Measurements from ENCODE around the gene RFT1. TPM values are rescaled to one million over a fixed set of nuclear protein-coding genes. Genes with fewer than 3 reads are reported as not detected.

Gene RFT1
- total RNA-seq, 3 donors from 2014 or later = 14.7 to 18.7 (median 15.2) TPM

DNA sequence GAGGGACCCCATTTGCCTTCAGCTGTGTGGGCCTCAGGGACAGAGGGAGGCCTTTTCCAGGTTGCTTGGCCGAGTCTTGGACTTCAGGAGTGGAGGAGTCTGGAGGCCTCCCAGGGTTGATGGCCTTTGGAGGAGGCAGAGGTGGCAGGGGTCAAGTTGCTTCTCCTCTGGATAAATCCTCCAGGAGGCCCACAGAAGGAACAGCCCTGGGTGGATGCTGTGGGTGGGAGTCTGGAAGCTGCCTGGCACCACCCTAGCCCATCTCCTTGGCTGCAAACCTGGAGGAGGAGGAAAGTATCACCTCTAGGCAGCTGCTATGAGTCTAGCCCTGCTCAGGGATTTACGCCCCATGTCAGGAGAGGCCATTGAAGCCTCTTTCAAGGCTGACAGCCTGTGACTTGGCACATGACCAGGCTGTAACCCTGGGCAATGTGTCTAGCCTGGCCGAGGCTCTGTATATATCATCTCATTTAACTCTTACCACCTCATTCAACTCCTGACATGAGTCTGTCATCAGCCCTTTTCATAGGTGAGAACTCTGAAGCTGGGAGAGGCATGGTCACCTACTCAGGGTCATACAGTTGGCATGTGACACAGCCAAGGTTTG, 27.8 kb upstream of the RFT1 start:
- intact Hi-C loops (cut with DNase I, micrococcal nuclease) = no loop called here
- Histone ChIP-seq H3K36me3 (ENCODE audit: low read depth) (no peaks in the 10 kb centered on the region), H3K4me3 (no peak overlapping the region), H3K9me3 (no peaks in the 10 kb centered on the region), H3K4me1 (ENCODE audit: low read depth) (peaks cover 64% of the 10 kb centered on the region)
- no peak for ATAC-seq
- no peak for DNase-seq
- TF ChIP-seq, protein P1, sequence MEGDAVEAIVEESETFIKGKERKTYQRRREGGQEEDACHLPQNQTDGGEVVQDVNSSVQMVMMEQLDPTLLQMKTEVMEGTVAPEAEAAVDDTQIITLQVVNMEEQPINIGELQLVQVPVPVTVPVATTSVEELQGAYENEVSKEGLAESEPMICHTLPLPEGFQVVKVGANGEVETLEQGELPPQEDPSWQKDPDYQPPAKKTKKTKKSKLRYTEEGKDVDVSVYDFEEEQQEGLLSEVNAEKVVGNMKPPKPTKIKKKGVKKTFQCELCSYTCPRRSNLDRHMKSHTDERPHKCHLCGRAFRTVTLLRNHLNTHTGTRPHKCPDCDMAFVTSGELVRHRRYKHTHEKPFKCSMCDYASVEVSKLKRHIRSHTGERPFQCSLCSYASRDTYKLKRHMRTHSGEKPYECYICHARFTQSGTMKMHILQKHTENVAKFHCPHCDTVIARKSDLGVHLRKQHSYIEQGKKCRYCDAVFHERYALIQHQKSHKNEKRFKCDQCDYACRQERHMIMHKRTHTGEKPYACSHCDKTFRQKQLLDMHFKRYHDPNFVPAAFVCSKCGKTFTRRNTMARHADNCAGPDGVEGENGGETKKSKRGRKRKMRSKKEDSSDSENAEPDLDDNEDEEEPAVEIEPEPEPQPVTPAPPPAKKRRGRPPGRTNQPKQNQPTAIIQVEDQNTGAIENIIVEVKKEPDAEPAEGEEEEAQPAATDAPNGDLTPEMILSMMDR (IDR thresholded peaks at IDR 0.05) = no peak

DNA sequence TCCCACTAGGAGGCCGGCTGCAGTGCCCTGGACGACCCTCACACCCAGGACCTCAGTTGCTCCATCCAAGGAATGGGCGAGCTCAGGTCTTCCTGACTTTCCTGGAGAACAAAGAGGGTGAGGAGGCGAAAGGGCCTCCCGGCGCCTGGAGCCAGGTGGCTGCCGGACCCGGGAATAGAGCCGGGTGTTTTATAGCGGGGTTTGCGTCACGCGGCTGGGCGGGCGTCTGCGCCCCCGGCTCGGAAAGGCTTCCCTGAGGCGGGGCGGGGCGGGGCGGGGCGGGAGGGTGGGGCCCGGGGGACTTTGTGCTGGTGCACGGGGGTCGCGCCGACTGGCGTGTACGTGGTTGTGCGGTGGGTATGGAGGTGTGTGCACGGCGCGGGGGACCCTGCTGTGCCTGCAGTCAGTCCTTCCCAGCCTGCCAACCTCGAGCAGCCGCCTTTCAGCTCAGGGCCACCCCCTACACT, 26.2 kb upstream of the RFT1 start:
- TF ChIP-seq, protein P1 (IDR thresholded peaks at IDR 0.05) = no peak
- DNase-seq = peak; percentile 81 to 88 (median 86)
- H3K9me3 ChIP-seq = no peaks in the 10 kb centered on the region
- no peaks in the 10 kb centered on the region for H3K36me3 ChIP-seq (ENCODE audit: low read depth)
- ATAC-seq = peak; percentile 26
- H3K4me1 ChIP-seq (ENCODE audit: low read depth) = peaks cover 70% of the 10 kb centered on the region
- intact Hi-C loops (cut with DNase I, micrococcal nuclease) = no loop called here
- H3K4me3 ChIP-seq = no peak overlapping the region

GRCh38 chr3:53155760-53156159, 25.5 kb upstream of the RFT1 start:
- TF ChIP-seq, protein P1 (IDR thresholded peaks at IDR 0.05) = no peak
- Histone ChIP-seq H3K4me1 (ENCODE audit: low read depth) (peaks cover 76% of the 10 kb centered on the region), H3K36me3 (ENCODE audit: low read depth) (no peaks in the 10 kb centered on the region), H3K4me3 (no peak overlapping the region), H3K9me3 (no peaks in the 10 kb centered on the region)
- intact Hi-C loops (cut with DNase I, micrococcal nuclease) = no loop called here
- ATAC-seq (peak; percentile 54), DNase-seq (peak; percentile 84 to 88 (median 86))

GRCh38 chr3:53154881-53155285, 24.6 kb upstream of the RFT1 start:
- ATAC-seq = no peak
- DNase-seq = no peak
- intact Hi-C loops (cut with DNase I, micrococcal nuclease) = no loop called here
- H3K4me3 ChIP-seq = no peak overlapping the region
- TF ChIP-seq, protein P1 (IDR thresholded peaks at IDR 0.05) = no peak
- H3K4me1 ChIP-seq (ENCODE audit: low read depth) = peaks cover 75% of the 10 kb centered on the region
- H3K9me3 ChIP-seq = no peaks in the 10 kb centered on the region
- H3K36me3 ChIP-seq (ENCODE audit: low read depth) = no peaks in the 10 kb centered on the region

GRCh38 chr3:53153980-53154379, 23.7 kb upstream of the RFT1 start:
- ATAC-seq (no peak), DNase-seq (no peak)
- H3K4me3 ChIP-seq = no peak overlapping the region
- no peaks in the 10 kb centered on the region for H3K36me3 ChIP-seq (ENCODE audit: low read depth)
- peaks cover 77% of the 10 kb centered on the region for H3K4me1 ChIP-seq (ENCODE audit: low read depth)
- H3K9me3 ChIP-seq = no peaks in the 10 kb centered on the region
- intact Hi-C loops (cut with DNase I, micrococcal nuclease) = no loop called here
- TF ChIP-seq, protein P1 (IDR thresholded peaks at IDR 0.05) = no peak
